Omental fat pad (tissue), 4 donors: Measurements from ENCODE around the gene NUP188. TPM values are rescaled to one million over a fixed set of nuclear protein-coding genes. Genes with fewer than 3 reads are reported as not detected.

ENCODE experiments used
- ATAC-seq: fragments of 150-250 bp; one replicate; pipeline ENCODE4 v1.9.1; 2016; ENCODE audit warnings: mild to moderate bottlenecking, moderate library complexity; ENCODE audit not compliant: low FRiP score
- DNase-seq: peaks from one replicate; pipeline ENCODE4 v3.0.0-alpha.2; 2019; ENCODE audit warnings: low spot score
- CTCF ChIP-seq, 3 donors: fragments of 450-650 bp; IDR thresholded peaks; one replicate each; pipeline ENCODE4 v1.5.1; 2016 to 2017; ENCODE audit warnings: antibody characterized with exemption in 3 of 3, mild to moderate bottlenecking in 3 of 3, moderate library complexity in 2 of 3
- total RNA-seq, 4 donors: library from RNA; depleted of rRNA; stranded (reverse); fragments of >200 nt; gene quantifications; one replicate each; pipeline ENCODE4 v1.1.0, GENCODE V29; 2016

The NUP188 gene
- total RNA-seq, 4 donors from 2014 or later: 27.2 to 70.6 (median 38.3) TPM

- ATAC-seq: peak; percentile 12
- DNase-seq: no peak
- TF ChIP-seq CTCF (IDR thresholded peaks at IDR 0.05): no peak
These were observed 89.6 kb downstream of the NUP188 start for GRCh38 chr9:129036923-129037766.

GRCh38 chr9:129037767-129038098, 90.2 kb downstream of the NUP188 start:
- no peak for TF ChIP-seq CTCF (IDR thresholded peaks at IDR 0.05)
- DNase-seq: no peak
- ATAC-seq: no peak

GRCh38 chr9:129038109-129038852, 90.8 kb downstream of the NUP188 start:
- DNase-seq: no peak
- no peak for ATAC-seq
- TF ChIP-seq CTCF (IDR thresholded peaks at IDR 0.05): no peak

GRCh38 chr9:129040113-129040643, 92.7 kb downstream of the NUP188 start:
- TF ChIP-seq CTCF (IDR thresholded peaks at IDR 0.05): no peak
- ATAC-seq: no peak
- DNase-seq: no peak

GRCh38 chr9:129042016-129042415, 94.5 kb downstream of the NUP188 start:
- no peak for TF ChIP-seq CTCF (IDR thresholded peaks at IDR 0.05)
- no peak for DNase-seq
- ATAC-seq: no peak

GRCh38 chr9:129052592-129052991, 105.1 kb downstream of the NUP188 start:
- no peak for TF ChIP-seq CTCF (IDR thresholded peaks at IDR 0.05)
- ATAC-seq: no peak
- no peak for DNase-seq
